Colon (tissue), 2 donors: ENCODE results near the gene SCNM1.
"Not testable (repeated sequence)": the region's sequence is repeated elsewhere in the genome, so short reads cannot be mapped to it uniquely, and the experiment has no call there.

Source experiments
- FAIRE-seq: peaks from 2 replicates; lab custom pipeline; 2012; peaks lifted over from hg19 to GRCh38; lab: Jason Lieb, UNC
- donor health status: control.
- donor health status: control.

SCNM1 gene

DNA sequence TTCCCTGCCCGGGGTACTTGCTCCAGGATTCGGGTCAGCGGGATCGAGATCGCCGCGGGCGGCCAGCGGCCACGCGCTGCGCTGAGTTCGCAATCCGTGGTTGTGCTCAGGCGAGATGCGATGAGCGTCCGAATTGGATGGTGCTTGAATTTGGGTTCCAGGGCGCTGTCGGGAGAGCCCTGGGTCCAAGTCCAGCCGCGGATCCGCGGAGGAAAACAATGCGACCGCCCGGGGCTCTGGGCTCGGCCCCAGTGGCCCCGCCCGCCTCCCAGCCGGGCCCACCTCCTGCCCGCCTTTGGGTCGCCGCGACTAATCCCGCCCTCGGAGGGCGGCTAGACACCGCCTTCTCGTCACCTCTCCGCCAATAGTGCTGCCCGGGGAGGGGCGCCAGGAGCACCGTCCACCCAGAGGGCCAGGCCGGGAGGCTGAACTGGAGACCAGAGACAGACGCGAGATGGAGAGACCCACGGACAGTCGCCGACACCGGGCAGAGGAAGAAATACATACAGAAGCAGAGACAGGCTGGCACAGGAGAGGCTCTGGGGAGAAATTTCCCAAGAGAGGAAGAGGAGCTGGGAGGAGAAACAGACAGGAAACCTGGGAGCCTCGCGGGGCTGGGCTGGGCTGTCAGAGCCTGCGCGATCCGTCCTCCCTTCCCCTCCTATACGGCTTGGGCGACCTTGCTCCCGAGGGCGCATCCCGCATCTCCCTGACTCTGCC is 19.4 kb upstream of the SCNM1 start, which contains the start of gene SEMA6C:
Gene SEMA6C, minus strand, starts transcription at position 220 of the 720 bp plus-strand sequence. CDS start 4,010 bp downstream, outside the sequence.
- no peak for FAIRE-seq

DNA sequence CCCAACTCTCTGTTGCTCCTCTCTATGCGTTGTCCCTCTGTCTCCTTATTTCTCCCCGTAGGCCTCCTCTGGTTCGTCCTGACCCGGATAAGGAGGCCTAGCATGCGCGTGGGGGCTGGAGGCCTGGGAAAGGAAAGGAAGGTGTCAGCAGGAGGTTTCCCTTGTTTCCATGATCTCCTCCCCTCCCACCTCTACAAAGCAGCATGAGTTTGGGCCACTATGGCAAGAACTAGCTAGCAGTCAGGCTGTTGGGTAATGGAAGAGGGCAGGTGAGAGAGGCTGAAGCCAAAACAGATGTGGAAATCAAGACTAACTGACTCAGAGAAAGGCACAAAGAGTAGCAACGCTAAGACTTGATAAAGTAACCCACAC is 18.8 kb upstream of the SCNM1 start:
- FAIRE-seq: no peak

DNA sequence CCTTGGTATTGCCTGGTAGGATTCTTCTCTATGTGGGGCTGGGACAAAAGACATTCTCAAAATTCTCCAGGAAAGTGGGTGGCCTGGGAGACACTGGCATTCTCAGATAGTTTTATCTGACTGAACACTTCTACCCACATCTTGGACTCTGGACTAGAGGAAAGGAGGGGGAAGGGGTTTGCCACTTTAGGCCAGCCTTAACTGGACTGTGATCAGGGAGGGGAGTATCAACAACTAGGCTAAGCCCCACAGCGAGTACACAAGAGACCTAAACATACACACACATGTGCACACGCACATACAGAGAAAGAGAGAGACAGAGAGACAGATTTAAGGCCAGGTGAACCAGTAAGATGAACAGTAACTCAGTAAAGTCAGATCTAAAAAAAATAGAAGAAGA is 18.3 kb upstream of the SCNM1 start:
- no peak for FAIRE-seq

DNA sequence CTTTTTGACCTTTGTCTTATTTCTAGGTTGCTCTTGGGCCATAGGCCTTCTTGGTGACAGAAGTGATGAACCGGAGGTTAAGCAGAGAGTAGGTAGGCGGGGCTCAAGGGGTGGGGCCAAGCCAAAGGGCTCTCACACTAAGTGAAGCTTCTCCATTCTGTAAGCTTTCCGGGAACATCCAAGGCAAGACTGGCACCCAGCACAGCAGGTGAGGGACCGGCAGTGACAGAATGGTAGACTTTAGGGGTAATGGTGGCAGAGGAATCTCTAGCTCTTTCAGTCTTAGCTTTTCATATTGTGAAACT is 9.5 kb upstream of the SCNM1 start, which contains the start of gene TNFAIP8L2:
Gene TNFAIP8L2, plus strand, starts transcription at position 135 of the 305 bp plus-strand sequence. CDS start 2,049 bp downstream, outside the sequence.
- no peak for FAIRE-seq

DNA sequence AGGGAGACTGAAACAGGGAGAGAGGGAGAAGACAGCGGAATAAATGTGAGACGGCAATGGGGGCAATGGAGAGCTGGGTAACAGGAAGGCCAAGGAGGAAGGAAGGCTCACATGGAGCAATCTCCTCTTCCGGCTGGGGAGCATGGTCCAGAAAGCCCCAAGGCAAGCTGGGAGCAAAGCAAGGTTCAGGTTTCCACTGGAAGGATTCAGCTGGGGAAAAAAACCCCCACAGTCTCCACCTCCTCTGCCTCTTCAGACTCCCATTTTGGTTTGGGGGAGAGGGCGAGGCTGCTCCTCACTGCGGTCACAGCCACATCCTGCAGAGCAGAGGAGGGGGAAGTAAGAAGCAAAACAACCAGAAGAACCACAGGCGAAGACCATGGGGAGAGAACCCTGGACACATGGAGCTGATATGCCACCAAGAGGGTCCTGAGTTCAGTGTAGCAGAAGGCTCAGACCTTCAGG is 8.8 kb upstream of the SCNM1 start:
- no peak for FAIRE-seq

DNA sequence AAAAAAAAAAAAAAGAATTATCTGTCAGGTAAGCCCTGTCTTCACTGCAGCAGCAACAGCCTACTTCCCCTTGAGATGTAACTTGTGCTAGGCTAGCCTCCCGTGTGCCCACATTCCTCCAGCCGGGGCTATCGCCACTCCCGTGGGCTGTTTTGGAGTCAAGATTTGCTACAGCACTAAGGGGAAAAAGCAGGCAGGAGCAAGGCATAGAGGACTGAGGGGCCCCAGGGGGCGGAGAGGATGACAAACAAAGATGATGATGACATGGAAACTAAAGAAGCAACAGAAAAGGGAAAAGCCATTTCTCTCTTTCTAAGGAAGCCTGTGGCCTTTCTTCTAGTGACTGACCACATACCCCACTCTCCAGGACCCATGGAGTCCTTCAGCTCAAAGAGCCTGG is 7.6 kb upstream of the SCNM1 start:
- FAIRE-seq: no peak

DNA sequence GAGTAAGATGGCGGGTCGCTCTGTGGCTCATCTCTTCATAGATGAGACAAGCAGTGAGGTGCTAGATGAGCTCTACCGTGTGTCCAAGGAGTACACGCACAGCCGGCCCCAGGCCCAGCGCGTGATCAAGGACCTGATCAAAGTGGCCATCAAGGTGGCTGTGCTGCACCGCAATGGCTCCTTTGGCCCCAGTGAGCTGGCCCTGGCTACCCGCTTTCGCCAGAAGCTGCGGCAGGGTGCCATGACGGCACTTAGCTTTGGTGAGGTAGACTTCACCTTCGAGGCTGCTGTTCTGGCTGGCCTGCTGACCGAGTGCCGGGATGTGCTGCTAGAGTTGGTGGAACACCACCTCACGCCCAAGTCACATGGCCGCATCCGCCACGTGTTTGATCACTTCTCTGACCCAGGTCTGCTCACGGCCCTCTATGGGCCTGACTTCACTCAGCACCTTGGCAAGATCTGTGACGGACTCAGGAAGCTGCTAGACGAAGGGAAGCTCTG is 7.1 kb upstream of the SCNM1 start:
- FAIRE-seq: no peak

DNA sequence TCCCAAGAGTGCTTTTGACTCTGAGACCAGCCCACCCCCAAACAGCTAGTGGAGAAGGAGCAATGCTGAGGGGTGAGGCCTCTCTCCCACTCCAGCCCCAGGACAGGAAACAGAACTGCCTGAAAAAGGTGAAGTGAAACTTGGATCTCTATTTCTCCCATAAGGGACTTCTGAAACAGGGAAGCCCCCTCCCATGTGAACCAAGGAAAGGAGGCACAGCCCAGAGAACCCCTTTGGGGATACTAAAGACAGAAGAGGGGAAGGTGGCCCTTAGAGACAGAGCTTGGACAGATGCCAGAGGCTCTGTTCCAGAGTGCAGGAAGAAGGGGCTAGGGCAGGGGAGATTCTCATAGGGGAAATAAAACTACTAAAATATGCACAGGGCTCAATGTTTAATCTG is 6.6 kb upstream of the SCNM1 start:
- no peak for FAIRE-seq

DNA sequence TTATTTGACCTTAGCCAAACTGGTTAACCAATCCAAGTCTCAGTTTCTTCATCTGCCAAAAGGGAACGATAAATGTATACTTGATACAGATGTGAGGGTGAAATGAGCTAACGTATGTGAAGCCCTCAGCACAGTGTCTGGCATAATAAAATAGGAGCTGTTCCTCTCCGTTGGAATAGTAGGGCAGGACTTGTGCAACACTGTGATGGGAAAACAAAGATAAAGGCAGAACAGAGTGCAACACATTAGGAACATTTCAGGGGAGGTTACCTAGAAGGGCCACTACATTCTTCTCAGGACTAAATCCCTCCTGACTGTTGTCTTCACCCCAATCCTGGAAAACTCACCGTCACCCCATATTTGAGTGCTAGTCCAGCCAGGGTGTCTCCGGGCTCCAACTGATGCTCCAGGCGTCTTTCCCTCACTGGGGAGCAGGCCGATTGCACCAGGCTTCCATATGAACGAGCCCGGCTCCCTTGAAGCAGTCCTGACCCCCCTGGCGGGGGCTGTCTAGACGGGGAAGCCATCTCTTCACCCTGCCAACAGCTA is 1.1 kb upstream of the SCNM1 start:
- no peak for FAIRE-seq

DNA sequence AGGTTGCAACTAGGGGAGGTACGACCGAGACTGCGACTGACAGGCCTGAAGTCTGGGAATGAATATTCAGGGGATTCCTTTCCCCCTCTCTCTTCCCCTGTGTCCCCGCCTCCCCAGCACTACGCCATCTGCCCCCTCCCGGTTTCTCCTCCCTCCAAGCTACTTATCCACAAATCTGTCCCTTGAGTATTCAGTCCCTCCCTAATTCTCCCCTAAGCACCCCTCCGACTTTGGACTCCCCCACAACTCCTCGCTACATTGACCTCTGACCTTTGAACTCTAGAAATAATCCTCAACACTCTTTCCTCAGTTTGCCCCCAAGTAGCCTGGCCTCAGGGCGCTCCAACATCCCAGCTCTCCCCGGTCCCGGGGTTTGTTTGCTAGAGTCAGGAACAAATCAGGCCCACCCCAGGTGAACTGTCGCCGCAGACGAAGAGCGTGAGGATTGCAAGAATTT is 635 bp upstream of the SCNM1 start:
- no peak for FAIRE-seq

DNA sequence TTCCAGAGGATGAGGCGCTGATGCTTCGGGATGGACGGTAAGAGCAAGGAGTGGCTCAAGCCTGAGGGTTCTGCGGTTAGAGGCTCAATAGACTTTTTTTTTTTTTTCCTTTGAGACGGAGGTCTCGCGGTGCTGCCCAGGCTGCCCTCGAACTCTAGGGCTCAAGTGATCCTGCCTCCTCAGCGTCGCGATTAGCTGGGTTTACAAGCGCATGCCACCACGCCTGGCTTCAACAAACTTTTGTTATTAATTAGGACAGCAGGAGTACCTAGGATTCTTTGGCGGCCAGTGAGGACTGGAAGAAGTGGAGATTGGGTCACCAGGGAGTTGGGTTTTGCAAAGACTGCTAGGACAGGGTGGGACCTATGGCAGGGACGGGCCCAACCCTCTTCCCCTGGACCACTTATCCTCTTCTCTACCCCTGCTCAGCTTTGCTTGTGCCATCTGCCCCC is 587 bp downstream of the SCNM1 start:
- FAIRE-seq: no peak

DNA sequence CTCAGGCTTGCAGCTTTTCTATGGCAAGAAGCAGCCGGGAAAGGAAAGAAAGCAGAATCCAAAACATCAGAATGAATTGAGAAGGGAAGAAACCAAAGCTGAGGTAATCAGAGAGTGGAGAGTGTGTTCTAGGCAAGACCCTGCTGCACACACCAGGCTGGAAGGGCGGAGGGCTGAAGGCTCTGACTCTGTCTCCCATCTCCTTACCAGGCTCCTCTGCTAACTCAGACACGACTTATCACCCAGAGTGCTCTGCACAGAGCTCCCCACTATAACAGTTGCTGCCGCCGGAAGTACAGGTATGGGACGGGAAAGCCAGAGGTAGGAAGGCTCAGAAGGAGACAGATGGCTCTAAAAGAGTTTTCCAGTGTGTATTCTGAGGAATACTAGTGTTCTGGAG is 1.2 kb downstream of the SCNM1 start:
- FAIRE-seq: no peak

DNA sequence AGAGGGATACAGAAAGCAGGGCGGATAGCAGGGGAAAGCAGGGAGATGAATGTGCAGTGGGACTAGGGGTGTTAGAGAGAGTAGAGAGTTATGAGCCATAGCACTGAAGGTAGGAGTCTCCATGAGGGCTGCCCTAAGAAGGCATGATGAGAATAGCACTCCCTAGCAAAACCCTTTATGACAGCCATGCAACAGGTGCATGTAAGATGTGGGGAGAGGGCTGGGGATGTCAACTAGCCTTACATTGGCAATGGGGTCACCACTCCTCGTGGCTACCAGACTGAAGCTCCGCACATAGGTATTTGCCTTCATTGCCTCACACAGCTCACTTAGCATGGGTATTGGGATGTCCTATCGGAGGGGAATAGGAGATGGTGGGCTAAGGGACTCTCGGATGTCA is 5.2 kb downstream of the SCNM1 start:
- FAIRE-seq: no peak

DNA sequence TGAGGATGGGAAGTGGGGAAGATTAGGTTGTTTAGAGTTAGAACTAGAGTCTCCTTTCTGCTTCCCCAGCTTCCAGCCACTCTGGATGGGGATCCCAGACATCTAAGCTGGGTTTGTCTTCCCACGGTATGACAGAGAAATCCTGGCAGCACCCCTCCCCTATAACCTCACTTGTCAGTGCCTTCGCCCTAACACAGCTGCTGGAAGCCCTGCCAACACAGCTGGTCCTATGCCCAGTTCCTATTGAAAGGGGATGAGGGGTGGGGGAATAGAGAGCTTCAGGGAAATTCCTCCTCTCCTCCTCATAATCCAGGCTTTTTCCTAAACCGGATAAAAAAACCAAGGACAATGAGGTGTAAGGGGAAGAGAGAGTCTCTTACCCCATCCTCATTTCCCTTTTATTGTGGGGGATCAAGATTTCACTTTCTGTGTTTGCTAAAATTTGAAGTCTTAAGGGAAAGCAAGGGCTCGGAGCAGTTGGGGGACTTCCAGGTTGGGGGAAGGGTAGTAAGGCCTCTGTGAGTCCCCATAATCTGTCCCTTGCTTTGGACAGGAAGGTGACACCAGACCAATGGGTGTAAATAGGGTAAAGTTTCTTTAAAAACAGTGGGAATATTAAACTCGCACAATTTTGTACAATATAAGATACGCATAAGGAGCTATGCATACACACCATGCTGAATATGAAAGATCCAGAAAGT is 9.2 kb downstream of the SCNM1 start:
- FAIRE-seq: no peak

DNA sequence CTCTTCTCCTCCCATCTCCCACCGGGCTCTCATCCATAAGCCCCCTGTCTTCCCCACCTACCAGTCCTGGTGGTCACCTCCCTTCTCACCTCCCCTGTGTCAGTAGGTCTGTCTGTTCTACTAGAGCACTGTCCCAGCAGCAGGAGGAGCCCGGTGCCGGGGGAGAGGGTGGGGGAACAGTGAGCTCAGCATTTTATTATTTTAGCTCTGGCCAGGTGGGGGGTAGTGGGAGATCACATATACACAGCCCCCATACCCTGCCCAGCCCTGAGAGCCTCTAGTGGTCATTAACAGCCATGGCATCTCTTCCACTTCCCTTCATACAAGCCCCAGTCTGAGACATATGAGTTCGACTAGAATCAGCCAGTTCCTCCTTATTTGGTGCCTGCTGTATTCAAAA is 9.9 kb downstream of the SCNM1 start, which contains the start of gene TMOD4:
Gene TMOD4, minus strand, starts transcription at position 119 of the 400 bp plus-strand sequence. CDS start 1,106 bp downstream, outside the sequence.
- no peak for FAIRE-seq

DNA sequence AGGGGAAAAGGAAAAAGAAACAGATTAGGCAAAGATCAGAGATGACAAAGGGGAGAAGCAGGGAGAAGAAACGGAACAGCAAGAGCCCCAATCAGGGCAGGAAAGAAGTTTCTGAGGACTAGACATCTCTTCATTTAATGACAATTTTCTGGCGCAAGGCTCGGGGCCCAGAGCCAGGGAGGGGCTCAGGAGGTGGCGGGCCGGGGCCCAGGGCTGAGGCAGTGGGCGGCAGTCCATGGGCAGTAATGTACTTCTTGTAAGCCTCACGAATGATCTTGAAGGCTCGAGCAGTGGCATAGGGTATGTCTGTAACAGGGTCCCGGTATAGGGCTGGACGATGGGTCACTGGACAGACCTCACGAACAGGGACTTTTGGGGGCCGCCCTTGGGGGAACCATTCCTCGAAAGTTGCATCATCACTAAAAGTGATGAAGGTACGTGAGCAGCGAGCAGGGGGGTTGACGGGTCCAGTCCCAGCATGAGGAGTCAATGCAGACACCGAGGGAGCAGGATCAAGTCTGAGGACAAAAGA is 10.6 kb downstream of the SCNM1 start:
- no peak for FAIRE-seq

DNA sequence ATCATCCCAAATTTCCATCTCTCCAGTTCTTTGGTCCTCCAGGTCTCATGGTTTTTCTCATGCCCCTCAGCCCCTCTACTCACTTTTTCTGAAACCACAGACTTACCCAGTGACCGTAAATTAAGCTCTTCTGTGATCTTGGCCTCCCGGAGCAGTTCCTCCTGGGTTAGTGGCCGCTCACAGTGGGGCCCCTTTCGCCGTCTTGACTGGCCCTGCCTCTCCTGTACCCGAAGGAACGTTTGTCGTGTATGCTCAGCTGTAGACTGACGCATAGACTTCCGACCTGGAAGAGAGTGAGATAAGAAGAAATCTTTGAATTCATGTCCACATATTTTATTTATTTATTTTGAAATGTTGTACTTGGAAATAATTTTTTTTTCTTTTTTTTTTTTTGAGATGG is 18.3 kb downstream of the SCNM1 start:
- no peak for FAIRE-seq

DNA sequence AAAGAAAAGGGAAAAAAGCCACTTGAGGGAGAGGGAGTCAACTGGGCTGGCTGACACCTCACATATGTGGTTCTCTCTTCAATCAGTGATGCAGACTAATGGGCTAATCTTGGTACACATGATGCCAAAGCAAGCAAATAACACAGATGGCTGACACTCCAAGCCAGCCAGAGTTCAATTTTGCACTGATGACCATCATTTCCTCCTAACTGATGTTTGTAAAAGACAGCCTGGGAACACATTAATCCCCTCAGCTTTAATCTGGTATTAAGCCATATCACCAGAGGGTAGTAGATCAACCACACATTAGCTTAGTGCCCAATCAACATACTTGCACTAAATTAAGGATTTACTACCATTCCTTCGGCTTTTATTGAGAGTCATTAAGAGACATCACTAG is 21.3 kb downstream of the SCNM1 start:
- no peak for FAIRE-seq

DNA sequence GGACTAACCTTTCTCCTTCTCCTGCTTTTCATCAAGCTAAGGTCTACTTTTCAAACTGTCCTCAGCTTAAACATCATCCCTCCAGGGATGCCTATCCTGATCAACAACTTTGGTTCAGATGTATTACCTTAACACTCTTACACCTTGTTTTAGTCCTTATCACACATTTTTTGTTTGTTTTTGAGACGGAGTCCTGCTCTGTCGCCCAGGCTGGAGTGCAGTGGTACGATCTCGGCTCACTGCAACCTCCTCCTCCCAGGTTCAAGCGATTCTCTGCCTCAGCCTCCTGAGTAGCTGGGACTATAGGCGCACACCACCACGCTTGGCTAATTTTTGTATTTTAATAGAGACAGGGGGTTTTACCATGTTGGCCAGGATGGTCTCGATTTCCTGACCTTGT is 22.7 kb downstream of the SCNM1 start:
- FAIRE-seq: not testable (repeated sequence)

DNA sequence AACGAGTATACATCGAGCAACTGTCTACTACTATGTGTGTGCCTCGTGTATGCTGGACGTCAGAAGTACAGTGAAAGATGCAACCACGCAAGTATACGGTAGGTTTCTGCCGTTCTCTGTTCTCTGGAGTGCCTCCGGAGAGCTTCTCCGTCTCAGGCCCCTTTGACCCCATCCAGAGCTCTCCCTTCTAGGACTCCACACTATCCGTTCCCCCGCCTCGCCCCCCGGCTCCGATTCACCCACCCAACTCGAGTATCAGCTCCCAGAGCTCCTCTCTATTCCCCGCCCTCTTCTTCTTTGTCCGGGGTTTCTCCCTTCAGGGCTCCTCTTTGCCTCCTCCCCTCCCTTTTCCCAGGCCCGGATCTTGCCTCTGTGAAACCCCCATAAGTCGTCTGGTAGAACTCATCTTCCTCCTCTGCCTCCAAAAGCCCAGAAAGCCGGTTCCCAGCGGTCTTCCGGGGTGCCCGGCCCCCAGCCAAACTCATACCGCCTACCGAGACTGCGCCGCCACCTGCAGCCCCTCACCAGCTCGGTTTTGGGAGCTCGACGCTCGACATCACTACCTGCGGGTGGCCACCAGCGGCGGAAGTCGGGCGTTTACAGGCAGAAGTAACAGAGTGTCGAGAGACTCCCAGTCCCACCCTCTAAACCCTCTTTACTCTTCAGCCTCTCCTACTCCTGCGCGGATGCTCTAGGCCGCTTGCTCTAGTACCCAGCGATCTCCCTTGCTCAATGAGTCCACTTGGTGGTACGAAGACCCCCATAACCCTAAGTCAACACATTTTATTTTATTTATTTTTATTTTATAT is 23.9 kb downstream of the SCNM1 start, which contains the start of gene VPS72:
Gene VPS72, minus strand, starts transcription at position 561 of the 809 bp plus-strand sequence. Its CDS starts 76 bp downstream, at position 485.
- no peak for FAIRE-seq

DNA sequence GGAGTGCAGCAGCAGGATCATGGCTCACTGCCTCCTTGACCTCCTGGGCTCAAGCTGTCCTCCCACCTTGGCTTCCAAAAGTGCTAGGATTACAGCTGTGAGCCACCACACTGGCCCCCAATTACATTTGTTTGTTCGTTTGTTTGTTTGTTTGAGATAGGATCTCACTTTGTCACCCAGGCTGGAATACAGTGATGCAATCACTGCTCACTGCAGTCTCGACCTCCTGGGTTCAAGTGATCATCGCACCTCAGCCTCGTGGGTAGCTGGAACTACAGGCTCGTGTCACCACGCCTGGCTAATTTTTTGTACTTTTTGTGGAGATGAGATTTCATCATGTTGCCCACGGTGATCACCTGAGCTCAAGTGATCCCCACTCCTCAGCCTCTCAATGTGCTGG is 26.1 kb downstream of the SCNM1 start:
- FAIRE-seq: no peak

DNA sequence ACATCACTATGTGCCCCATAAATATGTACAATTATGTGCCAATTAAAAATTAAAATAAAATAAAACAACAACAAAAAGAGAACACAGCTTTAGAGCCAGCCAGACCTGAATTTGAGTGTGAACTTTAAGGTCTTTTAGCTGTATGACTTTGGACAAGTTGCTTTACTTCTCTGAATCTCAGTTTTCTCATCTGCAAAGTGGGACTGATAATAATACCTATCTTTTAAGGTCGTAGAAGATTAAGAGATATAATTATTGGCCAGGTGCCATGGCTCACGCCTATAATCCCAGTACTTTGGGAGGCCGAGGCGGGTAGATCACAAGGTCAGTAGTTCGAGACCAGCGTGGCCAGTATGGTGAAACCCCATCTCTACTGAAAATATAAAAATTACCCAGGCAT is 27.4 kb downstream of the SCNM1 start:
- FAIRE-seq: no peak
